ENCODE results near the gene PVR. TPM values are rescaled to one million over a fixed set of nuclear protein-coding genes. Genes with fewer than 3 reads are reported as not detected.

The PVR gene
- total RNA-seq, 2 experiments from 2014 or later = 8.9 to 9.8 TPM

DNA sequence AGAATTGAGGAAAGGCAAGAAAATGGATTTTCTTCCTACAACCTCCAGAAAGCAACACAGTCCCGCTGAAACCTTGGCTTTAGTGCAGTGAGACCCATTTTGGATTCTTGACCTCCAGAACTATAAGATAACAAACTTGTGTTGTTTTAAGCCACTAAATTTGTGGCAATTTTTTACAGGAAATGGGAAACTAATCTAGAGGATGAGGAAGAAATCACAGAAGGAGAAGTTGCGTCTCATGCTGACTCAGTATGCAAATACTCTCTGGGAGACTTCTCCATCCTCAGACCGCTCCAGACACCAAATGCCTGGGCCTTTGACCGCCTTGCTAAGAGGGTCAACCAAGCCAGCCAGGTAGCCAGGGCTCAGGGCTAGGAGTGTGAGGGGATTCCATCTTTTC, 42.2 kb downstream of the PVR start:
- no peak for DNase-seq
- Mint-ChIP-seq H3K4me3 (no peak overlapping the region), H3K27me3 (ENCODE audit: low read depth) (peaks cover 6% of the 10 kb centered on the region), H3K36me3 (ENCODE audit: low read depth) (no peaks in the 10 kb centered on the region), H3K9me3 (no peaks in the 10 kb centered on the region), H3K27ac (no peak overlapping the region), H3K4me1 (ENCODE audit: low read depth) (peaks cover 21% of the 10 kb centered on the region)
- CTCF ChIA-PET = no interaction called here
- intact Hi-C loops (cut with micrococcal nuclease) = no loop called here

DNA sequence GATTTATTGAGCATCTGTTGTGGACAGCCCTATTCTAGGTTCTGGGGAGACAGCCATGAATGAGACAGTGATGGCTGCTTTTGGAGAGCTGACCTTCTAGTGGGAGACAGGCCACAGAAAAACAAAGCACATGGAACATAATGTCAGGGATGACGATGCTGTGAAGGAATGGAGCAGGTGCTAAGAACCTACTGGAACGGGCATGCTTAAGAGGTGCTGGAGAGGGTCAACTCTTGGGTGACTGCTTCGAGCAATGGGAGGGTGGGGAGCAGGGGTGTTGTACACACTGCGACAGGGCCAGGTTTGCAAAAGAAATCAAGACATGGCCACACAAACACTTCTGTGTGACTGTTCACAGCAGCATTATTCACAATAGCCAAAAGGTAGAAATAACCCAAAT, 43.2 kb downstream of the PVR start:
- H3K9me3 Mint-ChIP-seq = no peaks in the 10 kb centered on the region
- intact Hi-C loops (cut with micrococcal nuclease) = no loop called here

DNA sequence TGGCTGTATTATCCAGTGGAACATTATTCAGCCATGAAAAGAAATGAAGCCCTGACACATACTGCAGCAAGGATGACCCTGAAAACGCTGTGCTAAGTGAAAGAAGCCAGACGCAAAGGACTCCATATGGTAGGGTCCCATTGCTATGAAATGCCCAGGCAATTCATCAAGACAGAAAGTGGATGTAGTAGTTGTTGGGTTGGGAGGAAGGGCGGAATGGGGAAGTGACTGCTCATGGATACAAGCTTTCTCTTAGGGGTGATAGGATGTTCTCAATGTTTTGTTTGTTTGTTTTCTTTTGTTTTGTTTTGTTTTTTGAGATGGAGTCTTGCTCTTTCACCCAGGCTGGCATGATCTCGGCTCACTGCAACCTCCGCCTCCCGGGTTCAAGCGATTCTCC, 44.2 kb downstream of the PVR start:
- H3K9me3 Mint-ChIP-seq = no peaks in the 10 kb centered on the region
- no peaks in the 10 kb centered on the region for H3K36me3 Mint-ChIP-seq (ENCODE audit: low read depth)
- H3K4me1 Mint-ChIP-seq (ENCODE audit: low read depth) = peaks cover 35% of the 10 kb centered on the region
- CTCF ChIA-PET = interaction anchor here (0.6 to 7.9 kb wide), 6 partner anchors 17 to 115 kb away, joined by 3 to 97 read pairs (median 12); no protein-coding TSS in a partner anchor
- no peak overlapping the region for H3K4me3 Mint-ChIP-seq
- no peak for DNase-seq
- intact Hi-C loops (cut with micrococcal nuclease) = loop anchor here (2.0 kb wide), 1 partner anchor 157 kb away; no protein-coding TSS in a partner anchor
- no peak overlapping the region for H3K27ac Mint-ChIP-seq
- H3K27me3 Mint-ChIP-seq (ENCODE audit: low read depth) = peaks cover 6% of the 10 kb centered on the region

More for the DNA sequence above, 43.2 kb downstream of the PVR start:
- no peak overlapping the region for H3K27ac Mint-ChIP-seq
- no peaks in the 10 kb centered on the region for H3K36me3 Mint-ChIP-seq (ENCODE audit: low read depth)
- CTCF ChIA-PET = interaction anchor here (5.0 kb wide), 1 partner anchor 85 kb away, joined by 75 read pairs; no protein-coding TSS in a partner anchor
- peaks cover 25% of the 10 kb centered on the region for H3K4me1 Mint-ChIP-seq (ENCODE audit: low read depth)
- H3K4me3 Mint-ChIP-seq = no peak overlapping the region
- DNase-seq = no peak
- peaks cover 6% of the 10 kb centered on the region for H3K27me3 Mint-ChIP-seq (ENCODE audit: low read depth)

DNA sequence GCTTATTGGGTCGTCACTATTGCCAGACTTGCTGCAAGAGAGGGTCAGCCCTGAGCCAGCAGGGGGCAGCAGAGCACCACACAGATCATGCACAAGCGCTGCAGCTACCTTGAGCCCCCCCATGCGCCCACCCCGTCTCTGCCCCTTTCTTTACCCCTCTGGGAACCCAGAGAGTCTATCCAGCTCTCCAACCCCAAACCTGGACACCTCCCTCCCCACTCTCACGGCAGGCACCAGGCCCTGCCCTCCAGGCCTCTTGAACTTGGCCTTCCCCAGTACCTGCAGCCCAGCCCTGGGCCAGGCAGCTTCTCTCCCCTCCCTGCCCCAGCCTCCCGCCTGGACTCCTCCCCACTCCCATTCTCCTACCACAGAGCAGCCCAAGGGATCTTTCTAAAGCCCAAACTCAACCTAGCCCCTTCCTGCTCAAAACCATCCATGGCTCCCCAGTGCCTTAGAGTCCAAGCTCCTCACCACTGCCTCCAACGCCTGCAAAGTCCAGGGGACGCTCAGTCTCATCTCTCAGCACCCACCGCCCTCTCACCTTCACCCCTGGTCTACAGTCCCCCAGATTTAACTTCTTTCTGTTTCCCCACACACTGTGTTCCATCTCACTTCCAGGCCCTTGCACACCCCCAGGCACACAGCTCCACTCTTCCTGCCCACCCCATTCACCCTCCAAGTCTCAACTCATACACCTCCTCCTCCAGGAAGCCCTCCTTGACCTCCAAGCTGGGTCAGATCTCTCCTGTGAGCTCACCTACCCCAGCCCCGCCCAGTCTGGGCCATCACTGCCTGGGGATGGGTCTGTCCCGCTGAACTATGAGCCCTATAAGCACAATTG, 45.8 kb downstream of the PVR start:
- no peak overlapping the region for H3K4me3 Mint-ChIP-seq
- peaks cover 43% of the 10 kb centered on the region for H3K4me1 Mint-ChIP-seq (ENCODE audit: low read depth)
- H3K27ac Mint-ChIP-seq = no peak overlapping the region
- peak; percentile 86 for DNase-seq
- intact Hi-C loops (cut with micrococcal nuclease) = loop anchor here (1.0 to 2.0 kb wide), 2 partner anchors 34 to 155 kb away; no protein-coding TSS in a partner anchor
- CTCF ChIA-PET = interaction anchor here (0.5 to 7.9 kb wide), 23 partner anchors 9 to 155 kb away, joined by 3 to 97 read pairs (median 5); no protein-coding TSS in a partner anchor
- no peaks in the 10 kb centered on the region for H3K36me3 Mint-ChIP-seq (ENCODE audit: low read depth)
- no peaks in the 10 kb centered on the region for H3K9me3 Mint-ChIP-seq
- peaks cover 6% of the 10 kb centered on the region for H3K27me3 Mint-ChIP-seq (ENCODE audit: low read depth)

DNA sequence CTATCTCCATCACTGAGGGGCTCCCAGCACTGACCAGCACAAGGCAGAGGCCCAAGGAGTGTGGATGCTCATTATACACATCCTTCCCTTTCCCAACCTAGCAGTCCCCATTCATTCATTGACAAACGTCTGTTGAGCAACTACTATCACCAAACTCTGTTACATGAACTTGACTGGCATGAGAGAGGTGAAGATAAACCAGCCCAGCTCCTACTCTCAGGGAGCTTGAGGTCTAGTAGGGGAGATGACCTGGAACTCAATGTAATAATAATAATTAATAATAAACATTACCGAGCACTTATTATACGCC, 46.4 kb downstream of the PVR start:
- H3K4me3 Mint-ChIP-seq = no peak overlapping the region
- peaks cover 6% of the 10 kb centered on the region for H3K27me3 Mint-ChIP-seq (ENCODE audit: low read depth)
- H3K27ac Mint-ChIP-seq = no peak overlapping the region
- DNase-seq = no peak
- intact Hi-C loops (cut with micrococcal nuclease) = no loop called here
- H3K4me1 Mint-ChIP-seq (ENCODE audit: low read depth) = peaks cover 39% of the 10 kb centered on the region
- no peaks in the 10 kb centered on the region for H3K9me3 Mint-ChIP-seq
- CTCF ChIA-PET = interaction anchor here (0.9 to 7.9 kb wide), 17 partner anchors 9 to 154 kb away, joined by 3 to 97 read pairs (median 5); no protein-coding TSS in a partner anchor
- H3K36me3 Mint-ChIP-seq (ENCODE audit: low read depth) = no peaks in the 10 kb centered on the region

DNA sequence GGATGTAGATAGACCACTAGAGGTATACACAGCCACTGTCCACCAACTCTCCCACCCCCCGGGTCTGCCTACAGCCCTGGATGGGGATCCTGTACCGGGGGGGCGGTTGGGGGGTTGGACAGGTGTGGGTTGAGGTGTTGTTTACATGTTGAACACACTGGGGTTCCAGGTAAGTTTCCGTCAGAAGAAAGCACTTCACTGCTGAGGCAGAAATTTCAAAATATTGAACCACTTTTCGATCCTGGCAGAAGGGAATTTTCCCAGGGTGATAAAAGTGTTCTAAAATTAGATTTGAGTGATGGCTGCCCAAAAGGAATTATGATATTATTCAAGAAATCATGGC, 48.6 kb downstream of the PVR start:
- Mint-ChIP-seq H3K4me3 (peak overlapping the region; percentile 47), H3K9me3 (no peaks in the 10 kb centered on the region)
- intact Hi-C loops (cut with micrococcal nuclease) = loop anchor here (1.0 to 2.0 kb wide), 5 partner anchors 38 to 198 kb away; partner anchors contain the start of gene TOMM40

DNA sequence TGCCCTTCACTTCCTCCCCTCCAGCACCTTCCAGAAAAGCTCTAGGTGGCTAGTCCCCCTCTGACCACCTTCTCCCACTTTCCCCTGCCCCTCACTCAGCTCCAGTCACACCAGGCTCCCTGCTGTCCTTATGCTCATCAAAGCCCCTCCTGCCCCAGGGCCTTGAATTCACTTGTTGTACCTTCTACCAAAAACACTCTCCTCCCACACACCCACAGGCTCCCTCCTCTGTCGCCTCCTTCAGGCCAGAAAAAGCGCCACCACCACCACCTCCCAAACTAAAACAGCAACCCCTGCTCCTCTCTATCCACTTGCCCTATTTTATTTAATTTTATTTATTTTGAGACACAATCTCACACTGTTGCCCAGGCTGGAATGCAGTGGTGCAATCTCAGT, 50.5 kb downstream of the PVR start:
- H3K27ac Mint-ChIP-seq = peak overlapping the region; percentile 62
- no peaks in the 10 kb centered on the region for H3K9me3 Mint-ChIP-seq
- intact Hi-C loops (cut with micrococcal nuclease) = no loop called here
- H3K27me3 Mint-ChIP-seq (ENCODE audit: low read depth) = peaks cover 5% of the 10 kb centered on the region
- peaks cover 33% of the 10 kb centered on the region for H3K4me1 Mint-ChIP-seq (ENCODE audit: low read depth)
- H3K4me3 Mint-ChIP-seq = no peak overlapping the region
- no peaks in the 10 kb centered on the region for H3K36me3 Mint-ChIP-seq (ENCODE audit: low read depth)
- peak; percentile 66 for DNase-seq
- CTCF ChIA-PET = interaction anchor here (0.7 to 7.9 kb wide), 9 partner anchors 22 to 209 kb away, joined by 3 to 97 read pairs (median 3); no protein-coding TSS in a partner anchor

More for the DNA sequence above, 48.6 kb downstream of the PVR start:
- no peak for DNase-seq
- H3K27me3 Mint-ChIP-seq (ENCODE audit: low read depth) = peaks cover 8% of the 10 kb centered on the region
- no peaks in the 10 kb centered on the region for H3K36me3 Mint-ChIP-seq (ENCODE audit: low read depth)
- H3K4me1 Mint-ChIP-seq (ENCODE audit: low read depth) = peaks cover 35% of the 10 kb centered on the region
- CTCF ChIA-PET = interaction anchor here (0.9 to 7.9 kb wide), 3 partner anchors 31 to 92 kb away, joined by 3 to 97 read pairs (median 10); no protein-coding TSS in a partner anchor
- H3K27ac Mint-ChIP-seq = peak overlapping the region; percentile 80

DNA sequence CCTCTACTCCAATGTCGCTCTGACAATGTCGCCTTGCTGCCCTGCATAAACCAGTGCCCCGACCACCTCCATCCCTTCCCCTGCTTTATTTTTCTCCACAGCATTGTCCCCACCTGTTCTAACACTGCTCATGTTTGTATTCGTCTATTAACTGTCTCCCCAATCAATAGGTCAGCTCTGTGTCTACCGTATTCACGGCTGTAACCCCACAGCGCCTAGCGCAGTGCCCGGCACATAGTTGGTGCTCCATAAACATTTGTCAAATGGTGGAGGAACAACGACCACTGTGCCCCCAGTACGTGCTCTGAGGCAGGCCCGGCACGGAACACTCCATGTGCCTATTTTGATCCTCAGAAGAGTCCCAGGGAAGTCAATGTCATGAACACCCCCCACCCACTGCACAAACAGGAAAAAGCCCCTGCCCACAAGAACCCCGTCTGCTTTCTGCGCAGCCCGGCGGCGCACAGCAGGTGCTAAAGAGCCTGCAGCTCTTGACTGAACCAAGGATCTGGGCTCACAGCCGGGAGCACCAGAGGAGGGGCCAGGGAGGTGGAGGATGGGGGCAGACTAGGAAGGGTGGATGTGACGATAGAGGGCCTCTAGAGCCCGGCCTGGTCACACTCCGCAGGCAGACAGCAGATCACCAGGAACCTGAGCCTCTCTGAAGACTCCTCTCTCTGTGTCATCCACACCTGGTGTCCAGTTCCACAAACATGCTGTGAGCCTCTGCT, 53.4 kb downstream of the PVR start:
- CTCF ChIA-PET = interaction anchor here (0.6 kb wide), 1 partner anchor 73 kb away, joined by 3 read pairs; no protein-coding TSS in a partner anchor
- Mint-ChIP-seq H3K36me3 (ENCODE audit: low read depth) (no peaks in the 10 kb centered on the region), H3K9me3 (no peaks in the 10 kb centered on the region), H3K4me1 (ENCODE audit: low read depth) (peaks cover 17% of the 10 kb centered on the region), H3K27me3 (ENCODE audit: low read depth) (peaks cover 5% of the 10 kb centered on the region), H3K4me3 (no peak overlapping the region), H3K27ac (no peak overlapping the region)
- intact Hi-C loops (cut with micrococcal nuclease) = no loop called here
- DNase-seq = no peak

DNA sequence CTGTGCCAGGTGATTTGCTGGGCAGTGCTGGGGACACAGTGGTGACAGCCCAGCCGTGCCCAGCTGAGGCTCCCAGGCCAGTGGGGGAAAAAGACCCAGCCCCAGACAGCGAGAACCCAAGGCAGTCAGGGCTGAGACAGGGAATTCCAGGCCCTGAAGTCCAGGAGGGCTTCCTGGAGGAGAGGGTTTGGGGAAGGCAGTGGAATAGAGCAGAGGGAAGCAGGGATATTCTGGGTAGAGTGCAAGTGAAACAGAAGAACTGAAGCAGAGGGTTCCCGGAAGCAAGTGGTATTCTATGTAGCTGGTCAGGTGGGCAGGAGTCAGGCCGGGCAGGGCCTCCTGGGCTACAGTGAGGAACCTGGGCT, 53.9 kb downstream of the PVR start:
- Mint-ChIP-seq H3K36me3 (ENCODE audit: low read depth) (no peaks in the 10 kb centered on the region), H3K27ac (no peak overlapping the region), H3K9me3 (no peaks in the 10 kb centered on the region), H3K4me1 (ENCODE audit: low read depth) (peaks cover 12% of the 10 kb centered on the region), H3K4me3 (no peak overlapping the region), H3K27me3 (ENCODE audit: low read depth) (peaks cover 5% of the 10 kb centered on the region)
- intact Hi-C loops (cut with micrococcal nuclease) = no loop called here
- CTCF ChIA-PET = no interaction called here
- DNase-seq = no peak

DNA sequence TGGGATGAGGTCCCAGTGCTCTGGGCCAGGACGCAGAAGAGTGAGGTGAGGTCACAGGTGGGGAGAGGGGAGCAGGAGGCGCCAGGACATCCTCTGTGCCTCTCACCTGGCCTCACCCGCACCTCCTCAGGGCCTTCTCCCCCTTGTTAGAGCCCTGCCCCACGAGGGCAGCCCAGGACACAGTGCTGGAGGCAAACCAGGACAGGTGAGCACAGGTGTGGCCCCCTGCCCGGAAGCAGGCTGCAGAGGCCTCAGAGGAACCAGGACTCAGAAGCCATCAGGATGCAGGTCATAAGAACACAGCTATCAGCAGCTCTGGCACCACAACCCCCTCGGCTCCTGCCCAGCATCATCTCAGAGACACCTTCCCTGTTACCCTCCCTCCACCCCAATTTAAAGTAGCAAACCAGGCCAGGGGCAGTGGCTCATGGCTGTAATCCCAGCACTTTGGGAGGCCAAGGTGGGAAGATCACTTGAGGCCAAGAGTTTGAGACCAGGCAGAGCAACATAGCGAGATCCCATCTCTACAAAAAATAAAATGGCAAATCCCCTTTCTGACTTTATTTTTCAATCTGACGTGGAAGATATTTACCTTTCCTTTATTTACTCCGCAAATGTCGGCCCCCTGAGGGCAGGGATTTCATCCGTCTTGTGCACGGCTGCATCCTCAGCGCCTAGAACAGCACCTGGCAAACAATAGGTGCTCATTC, 54.9 kb downstream of the PVR start, which contains the start of gene CEACAM16:
TSS of gene CEACAM16 (plus strand) at position 660 of the 710 bp plus-strand sequence. CDS start 2,306 bp downstream, outside the sequence.
- Mint-ChIP-seq H3K9me3 (no peaks in the 10 kb centered on the region), H3K36me3 (ENCODE audit: low read depth) (no peaks in the 10 kb centered on the region), H3K4me3 (no peak within 1 kb of the TSS), H3K4me1 (ENCODE audit: low read depth) (peaks cover 7% of the 10 kb centered on the region), H3K27me3 (ENCODE audit: low read depth) (peaks cover 5% of the 10 kb centered on the region), H3K27ac (no peak within 1 kb of the TSS)
- DNase-seq = no peak
- intact Hi-C loops (cut with micrococcal nuclease) = no loop called here
- CTCF ChIA-PET = no interaction called here

DNA sequence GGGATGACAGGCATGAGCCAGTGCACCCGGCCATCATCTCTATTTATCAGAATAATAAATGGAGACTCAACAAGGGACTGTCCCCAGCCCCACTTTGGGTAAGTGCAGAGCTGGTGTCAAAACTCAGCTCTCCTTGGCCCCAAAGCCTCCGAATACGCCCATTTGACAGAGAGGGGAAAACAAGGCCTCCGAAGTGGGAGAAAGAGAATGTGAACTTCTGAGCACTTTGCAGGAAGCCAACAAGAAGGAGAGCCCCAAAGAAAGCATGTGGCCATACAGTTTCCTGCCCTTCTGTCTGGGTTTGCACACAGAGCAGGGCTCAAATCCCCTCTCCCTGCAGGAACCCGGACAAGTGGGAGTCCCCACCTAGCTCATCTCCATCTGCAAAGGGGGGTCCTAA, 56.8 kb downstream of the PVR start:
- no peaks in the 10 kb centered on the region for H3K36me3 Mint-ChIP-seq (ENCODE audit: low read depth)
- no peak for DNase-seq
- CTCF ChIA-PET = interaction anchor here (1.5 to 4.2 kb wide), 2 partner anchors 23 to 70 kb away, joined by 4 to 14 read pairs; no protein-coding TSS in a partner anchor
- peaks cover 5% of the 10 kb centered on the region for H3K27me3 Mint-ChIP-seq (ENCODE audit: low read depth)
- no peaks in the 10 kb centered on the region for H3K9me3 Mint-ChIP-seq
- H3K4me3 Mint-ChIP-seq = no peak overlapping the region
- no peak overlapping the region for H3K27ac Mint-ChIP-seq
- intact Hi-C loops (cut with micrococcal nuclease) = no loop called here
- peaks cover 1% of the 10 kb centered on the region for H3K4me1 Mint-ChIP-seq (ENCODE audit: low read depth)

DNA sequence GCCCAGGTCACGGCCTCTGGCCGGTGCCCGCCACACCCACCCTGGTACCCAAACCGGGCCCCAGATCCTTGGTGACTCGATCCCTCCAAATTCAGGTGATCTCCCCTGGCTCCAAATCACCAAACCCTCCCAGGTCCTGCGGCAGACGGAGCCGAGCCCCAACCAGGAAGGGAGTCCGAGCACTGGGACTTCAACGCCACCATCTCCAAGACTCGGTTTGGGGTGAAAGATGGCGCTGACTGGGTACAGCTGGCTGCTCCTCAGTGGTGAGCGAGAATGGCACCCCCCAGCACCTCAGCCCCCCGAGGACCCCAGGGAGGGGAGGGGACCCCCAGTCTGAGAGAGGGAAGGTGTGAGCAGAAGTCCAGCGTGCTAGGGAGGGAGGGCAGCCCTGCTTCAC, 57.5 kb downstream of the PVR start:
- H3K4me3 Mint-ChIP-seq = no peak overlapping the region
- no peaks in the 10 kb centered on the region for H3K9me3 Mint-ChIP-seq
- DNase-seq = no peak
- intact Hi-C loops (cut with micrococcal nuclease) = no loop called here
- peaks cover 1% of the 10 kb centered on the region for H3K4me1 Mint-ChIP-seq (ENCODE audit: low read depth)
- H3K27ac Mint-ChIP-seq = no peak overlapping the region
- no peaks in the 10 kb centered on the region for H3K36me3 Mint-ChIP-seq (ENCODE audit: low read depth)
- CTCF ChIA-PET = interaction anchor here (0.6 to 4.2 kb wide), 2 partner anchors 22 to 129 kb away, joined by 3 to 14 read pairs; no protein-coding TSS in a partner anchor
- H3K27me3 Mint-ChIP-seq (ENCODE audit: low read depth) = peaks cover 5% of the 10 kb centered on the region

Measured in activated naive CD4-positive, alpha-beta T cell treated with anti-CD3 and anti-CD28 coated beads for 36 hours (primary cell).